Stimulated activated CD4-positive, alpha-beta T cell treated with anti-CD3 and anti-CD28 coated beads, Interleukin-2, amount 100 ng/mL, for 4 hours (primary cell): Measurements from ENCODE around the gene GSTO2.

Experiments
- DNase-seq: peaks from one replicate; pipeline ENCODE4 v3.0.0-alpha.2; 2020; ENCODE audit warnings: low read depth

Gene GSTO2

GRCh38 chr10:104340641-104341040 is 71.7 kb downstream of the GSTO2 start:
- DNase-seq = no peak

- DNase-seq = no peak
Observed at GRCh38 chr10:104342941-104343411, 74.0 kb downstream of the GSTO2 start.

GRCh38 chr10:104344219-104344618 is 75.2 kb downstream of the GSTO2 start:
- no peak for DNase-seq

- no peak for DNase-seq
Observed at GRCh38 chr10:104345515-104345914, 76.5 kb downstream of the GSTO2 start.

GRCh38 chr10:104345941-104346340 is 77.0 kb downstream of the GSTO2 start:
- no peak for DNase-seq

- DNase-seq = no peak
Observed at GRCh38 chr10:104347295-104348045, 78.5 kb downstream of the GSTO2 start.

- DNase-seq = no peak
Observed at GRCh38 chr10:104348601-104349000, 79.6 kb downstream of the GSTO2 start.

- no peak for DNase-seq
Observed at GRCh38 chr10:104349623-104350126, 80.7 kb downstream of the GSTO2 start.

- DNase-seq = no peak
Observed at GRCh38 chr10:104350127-104350635, 81.2 kb downstream of the GSTO2 start.

- DNase-seq = no peak
Observed at GRCh38 chr10:104351061-104351702, 82.2 kb downstream of the GSTO2 start.

- DNase-seq = no peak
Observed at GRCh38 chr10:104351919-104352318, 82.9 kb downstream of the GSTO2 start.

GRCh38 chr10:104353325-104354048 is 84.5 kb downstream of the GSTO2 start, which contains the start of gene CFAP58:
TSS of gene CFAP58 (plus strand) at chr10:104353833. CDS start at chr10:104353898, 65 bp downstream.
- DNase-seq = peak; percentile 89
